Kidney (tissue), 14 donors: ENCODE results near the gene GART. TPM values are rescaled to one million over a fixed set of nuclear protein-coding genes. Genes with fewer than 3 reads are reported as not detected.
A peak's percentile ranks its signal among the peaks of the same experiment; 100 is the strongest.

Source experiments
- DNase-seq, 5 donors: peaks; one replicate each; pipeline ENCODE4 v3.0.0-alpha.2; 2013 to 2020
- FAIRE-seq: peaks from 2 replicates; lab custom pipeline; 2012; peaks lifted over from hg19 to GRCh38; lab: Jason Lieb, UNC
- H3K27ac ChIP-seq, 2 donors: one replicate each; pipeline ENCODE4 v1.7.0; 2013; ENCODE audit warnings: low read depth in 2 of 2, low read length in 2 of 2, inconsistent platforms in 1 of 2
- H3K27me3 ChIP-seq: one replicate; pipeline ENCODE4 v1.7.1; 2013; ENCODE audit warnings: low read length, inconsistent platforms; ENCODE audit not compliant: control insufficient read depth, insufficient read depth
- H3K36me3 ChIP-seq, 3 donors: one replicate each; pipeline versions ENCODE4 v1.7.0 to v1.7.1; 2013; ENCODE audit warnings: low read length in 3 of 3, control low read depth in 1 of 3, inconsistent platforms in 1 of 3; ENCODE audit not compliant: insufficient read depth in 3 of 3, control insufficient read depth in 2 of 3
- H3K4me1 ChIP-seq, 3 donors: one replicate each; pipeline versions ENCODE4 v1.7.0 to v1.7.1; 2013; ENCODE audit warnings: low read length in 3 of 3, inconsistent platforms in 1 of 3, low read depth in 1 of 3; ENCODE audit not compliant: control insufficient read depth in 2 of 3, insufficient read depth in 2 of 3
- H3K4me3 ChIP-seq, 3 donors: one replicate each; pipeline versions ENCODE4 v1.7.0 to v1.8.1; 2013; ENCODE audit warnings: low read length in 3 of 3, control low read depth in 1 of 3, inconsistent platforms in 1 of 3
- H3K9ac ChIP-seq, 3 donors: one replicate each; pipeline versions ENCODE4 v1.7.0 to v1.7.1; 2013; ENCODE audit warnings: low read length in 3 of 3, control low read depth in 1 of 3, inconsistent platforms in 1 of 3
- H3K9me3 ChIP-seq, 3 donors: one replicate each; pipeline versions ENCODE4 v1.7.0 to v1.7.1; 2013; ENCODE audit warnings: low read length in 3 of 3, control low read depth in 1 of 3, inconsistent platforms in 1 of 3; ENCODE audit not compliant: control insufficient read depth in 2 of 3, insufficient read depth in 1 of 3
- intact Hi-C: fragments of 100-400 bp; cut with DNase I; formaldehyde crosslinking; loops from one replicate; pipeline ENCODE4 v1.11.1; 2022
- polyA plus RNA-seq: library from polyadenylated mRNA; stranded (reverse); fragments of 350-450 nt; fragmentation: Illumina TruSeq; extraction: RNeasy Lipid Tissue Mini Kit (QIAGEN cat#74804); gene quantifications from one replicate; pipeline ENCODE4 v1.2.3, GENCODE V29; 2014; ENCODE audit warnings: low read depth, low replicate concordance; ENCODE audit not compliant: insufficient read depth
- total RNA-seq: library from RNA; stranded (reverse); fragmentation: NEBNext Ultra II Directional; extraction: Animal tissue kit (Norgen Biotek cat#: 25700); gene quantifications from one replicate; pipeline ENCODE4 v1.2.1, GENCODE V29; 2021
- TF ChIP-seq, protein P1 (sequence below): IDR thresholded peaks from 3 replicates; pipeline ENCODE4 v1.5.1; 2012; ENCODE audit warnings: mild to moderate bottlenecking, moderate library complexity, borderline replicate concordance; ENCODE audit not compliant: insufficient read depth; ENCODE audit errors: extremely low read depth
- donor health status: control.
- donor health status: control.
- donor health status: control.
- donor health status: control.
- donor health status: control.
- donor health status: DM: yes; HTN: yes; CAD: no.
- donor health status: Normal renal cell carcinoma (clear cell type).

The GART gene
- total and polyA plus RNA-seq, 2 donors from 2014 or later: 17.5 to 60.9 TPM

DNA sequence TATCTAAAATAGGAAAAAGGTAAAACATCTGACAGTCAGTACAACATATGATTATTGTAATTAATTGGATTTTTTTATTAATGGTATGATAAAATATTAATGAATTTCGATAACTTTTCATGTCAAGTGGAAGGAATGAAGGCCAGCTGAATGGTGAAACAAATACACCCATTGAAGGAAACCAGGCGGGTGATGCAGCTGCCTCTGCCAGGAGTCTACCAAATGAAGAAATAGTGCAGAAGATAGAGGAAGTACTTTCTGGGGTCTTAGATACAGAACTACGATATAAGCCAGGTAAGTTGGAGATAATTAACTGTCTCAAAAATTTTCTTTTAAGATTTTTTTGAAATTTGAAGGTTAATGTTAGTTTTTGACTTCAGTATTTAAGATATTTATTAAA lies 4.2 kb upstream of the GART start:
- no peak for FAIRE-seq
- H3K36me3 ChIP-seq: peaks cover 5 to 29% (median 13%) of the 10 kb centered on the region in 3 donors
- no peaks in the 10 kb centered on the region for H3K9me3 ChIP-seq
- intact Hi-C loops: no loop called here
- no peaks in the 10 kb centered on the region for H3K27me3 ChIP-seq
- H3K27ac ChIP-seq: no peak overlapping the region
- TF ChIP-seq, protein P1, sequence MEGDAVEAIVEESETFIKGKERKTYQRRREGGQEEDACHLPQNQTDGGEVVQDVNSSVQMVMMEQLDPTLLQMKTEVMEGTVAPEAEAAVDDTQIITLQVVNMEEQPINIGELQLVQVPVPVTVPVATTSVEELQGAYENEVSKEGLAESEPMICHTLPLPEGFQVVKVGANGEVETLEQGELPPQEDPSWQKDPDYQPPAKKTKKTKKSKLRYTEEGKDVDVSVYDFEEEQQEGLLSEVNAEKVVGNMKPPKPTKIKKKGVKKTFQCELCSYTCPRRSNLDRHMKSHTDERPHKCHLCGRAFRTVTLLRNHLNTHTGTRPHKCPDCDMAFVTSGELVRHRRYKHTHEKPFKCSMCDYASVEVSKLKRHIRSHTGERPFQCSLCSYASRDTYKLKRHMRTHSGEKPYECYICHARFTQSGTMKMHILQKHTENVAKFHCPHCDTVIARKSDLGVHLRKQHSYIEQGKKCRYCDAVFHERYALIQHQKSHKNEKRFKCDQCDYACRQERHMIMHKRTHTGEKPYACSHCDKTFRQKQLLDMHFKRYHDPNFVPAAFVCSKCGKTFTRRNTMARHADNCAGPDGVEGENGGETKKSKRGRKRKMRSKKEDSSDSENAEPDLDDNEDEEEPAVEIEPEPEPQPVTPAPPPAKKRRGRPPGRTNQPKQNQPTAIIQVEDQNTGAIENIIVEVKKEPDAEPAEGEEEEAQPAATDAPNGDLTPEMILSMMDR: no peak
- DNase-seq: no peak
- H3K4me1 ChIP-seq: peaks cover 0 to 5% (median 4%) of the 10 kb centered on the region in 3 donors
- H3K4me3 ChIP-seq: no peak overlapping the region
- no peak overlapping the region for H3K9ac ChIP-seq

DNA sequence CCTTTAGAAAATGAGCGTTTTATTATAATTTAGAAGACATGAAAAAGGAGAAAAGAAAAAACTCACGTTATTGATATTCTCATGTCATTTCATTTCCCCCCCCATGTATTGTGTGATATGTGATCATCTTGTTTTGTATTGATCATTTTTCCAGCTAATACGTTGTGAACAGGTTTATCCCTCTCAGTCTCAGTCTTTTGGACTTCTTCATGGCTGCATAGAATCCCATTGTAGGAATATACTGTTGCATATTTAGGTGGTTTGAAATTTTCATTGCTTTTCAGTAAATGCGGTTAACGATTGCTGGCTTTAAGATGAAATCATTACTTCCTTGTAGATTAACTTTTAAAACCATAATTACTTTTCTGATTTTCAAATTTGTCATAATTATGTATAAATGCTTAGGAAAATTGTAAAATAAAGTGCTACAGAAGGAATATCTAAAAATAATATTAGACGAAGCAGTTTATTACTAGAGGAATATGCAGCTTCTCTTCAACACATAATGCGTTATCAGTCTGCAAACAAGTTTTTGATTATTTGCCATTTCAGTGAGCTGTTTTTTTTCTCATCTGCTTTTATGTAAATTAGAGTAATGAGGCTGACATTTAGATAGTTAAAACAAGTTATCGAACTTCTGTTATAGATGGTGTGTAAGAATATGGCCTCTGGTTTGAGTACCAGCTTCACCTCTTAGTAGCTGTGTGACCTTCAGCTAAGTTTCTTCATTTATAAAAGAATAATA lies 2.7 kb upstream of the GART start:
- H3K27me3 ChIP-seq: no peaks in the 10 kb centered on the region
- H3K9ac ChIP-seq: peak overlapping the region; percentile 43 to 96 (median 93)
- TF ChIP-seq, protein P1: no peak
- peak overlapping the region; percentile 89 to 100 (median 100) for H3K4me3 ChIP-seq
- H3K27ac ChIP-seq: no peak overlapping the region
- no peak for DNase-seq
- H3K36me3 ChIP-seq: peaks cover under 1 to 14% (median 3%) of the 10 kb centered on the region in 3 donors
- intact Hi-C loops: no loop called here
- no peak for FAIRE-seq
- H3K9me3 ChIP-seq: no peaks in the 10 kb centered on the region
- H3K4me1 ChIP-seq: peaks cover 0 to 6% (median 4%) of the 10 kb centered on the region in 3 donors

DNA sequence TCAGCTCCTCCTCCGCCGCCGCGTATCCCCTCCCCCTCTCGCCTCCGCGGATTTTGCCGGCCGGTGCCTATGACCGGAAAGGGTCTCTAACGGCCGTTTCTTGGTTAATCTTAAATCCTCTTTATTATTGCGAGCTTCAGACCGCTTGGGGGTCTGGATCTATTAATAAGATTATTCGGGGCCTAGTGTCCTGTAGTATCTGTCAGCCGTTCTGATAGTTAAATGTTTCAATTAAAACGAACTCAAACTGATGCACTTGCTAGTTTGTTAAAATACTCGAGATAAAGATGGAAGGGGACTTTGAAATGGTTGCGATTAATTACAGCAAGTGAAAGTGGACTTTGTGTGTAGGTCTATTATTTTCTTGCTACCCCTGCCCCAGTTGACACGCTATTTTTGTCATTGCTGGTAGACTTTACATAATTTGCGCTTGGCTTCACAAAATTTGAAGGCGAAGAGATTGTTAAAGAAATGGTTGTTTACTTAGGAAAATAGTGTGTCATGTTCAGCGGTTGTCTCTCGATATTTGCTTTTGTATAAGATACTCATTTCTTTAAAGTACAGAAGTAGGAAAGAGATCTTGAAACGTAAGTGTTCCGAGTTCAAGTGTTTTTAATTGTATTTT lies 1.7 kb upstream of the GART start:
- FAIRE-seq: no peak
- Histone ChIP-seq H3K9me3 (no peaks in the 10 kb centered on the region), H3K27ac (peak overlapping the region; percentile 100), H3K27me3 (no peaks in the 10 kb centered on the region), H3K4me1 (peaks cover 0 to 6% (median 4%) of the 10 kb centered on the region in 3 donors), H3K9ac (peak overlapping the region; percentile 93 to 100 (median 96)), H3K4me3 (peak overlapping the region; percentile 89 to 100 (median 100)), H3K36me3 (peaks cover 0 to 8% (median 3%) of the 10 kb centered on the region in 3 donors)
- intact Hi-C loops: no loop called here
- DNase-seq: peak in 2 of 5 donors; percentile 86 to 91
- TF ChIP-seq, protein P1: no peak
